OCI-LY7 (cell line): Measurements from ENCODE around the gene SCG5. TPM values are rescaled to one million over a fixed set of nuclear protein-coding genes. Genes with fewer than 3 reads are reported as not detected.
"Not testable (repeated sequence)": the region's sequence is repeated elsewhere in the genome, so short reads cannot be mapped to it uniquely, and the experiment has no call there.

Experiments
- Bru-seq: library from RNA; stranded (reverse); fragments of 400-500 nt; gene quantifications from one replicate; lab custom pipeline; 2021; lab: Mats Ljungman, UMichigan
- BruChase-seq, 2 experiments: library from RNA; stranded (reverse); fragments of 400-500 nt; gene quantifications; one replicate each; lab custom pipeline; 2021; lab: Mats Ljungman, UMichigan
- BruUV-seq: library from RNA; stranded (reverse); fragments of 400-500 nt; replicated peaks from 2 replicates; lab custom pipeline; 2021; lab: Mats Ljungman, UMichigan
- CTCF ChIA-PET: fragments of 300-600 bp; sonication (Branson Sonifier 250); formaldehyde crosslinking; loops from one replicate; lab custom pipeline; 2022; ENCODE audit warnings: antibody characterized with exemption; ENCODE audit not compliant: unreplicated experiment; lab: Charles Lee
- POLR2A ChIA-PET: fragments of 300-600 bp; sonication (Branson Sonifier 250); formaldehyde crosslinking; loops from one replicate; lab custom pipeline; 2022; ENCODE audit warnings: antibody characterized with exemption; lab: Charles Lee
- DNase-seq: peaks from one replicate; pipeline ENCODE4 v3.0.0-alpha.2; 2015; ENCODE audit warnings: low spot score
- H2AFZ ChIP-seq: fragments of 200-600 bp; sonication (generic), shearing (Covaris generic); 2 replicates; pipeline ENCODE4 v1.6.1; 2014; ENCODE audit warnings: mild to moderate bottlenecking, antibody characterized with exemption, low read length, moderate library complexity
- H3K27ac ChIP-seq: fragments of 200-600 bp; sonication (generic); 2 replicates; pipeline ENCODE4 v1.5.1; 2014; ENCODE audit warnings: mixed run types, low read depth, mild to moderate bottlenecking, moderate library complexity, low read length, inconsistent platforms; ENCODE audit not compliant: poor library complexity, severe bottlenecking
- H3K36me3 ChIP-seq: fragments of 200-600 bp; sonication (generic); 2 replicates; pipeline ENCODE4 v1.6.1; 2014; ENCODE audit warnings: mild to moderate bottlenecking, antibody characterized with exemption, low read length, moderate library complexity, mixed read lengths; ENCODE audit not compliant: insufficient read depth
- H3K4me1 ChIP-seq: fragments of 200-600 bp; sonication (generic); 2 replicates; pipeline ENCODE4 v1.5.1; 2014; ENCODE audit warnings: mild to moderate bottlenecking, low read length; ENCODE audit not compliant: insufficient read depth, poor library complexity, severe bottlenecking
- H3K4me2 ChIP-seq: fragments of 200-600 bp; sonication (generic); 2 replicates; pipeline ENCODE4 v1.6.1; 2014; ENCODE audit warnings: mild to moderate bottlenecking, low read length
- H3K4me3 ChIP-seq: fragments of 200-600 bp; sonication (generic); 2 replicates; pipeline ENCODE4 v1.5.1; 2014; ENCODE audit warnings: mild to moderate bottlenecking, low read depth, low read length; ENCODE audit not compliant: poor library complexity, severe bottlenecking
- H3K79me2 ChIP-seq: fragments of 200-600 bp; sonication (generic); 2 replicates; pipeline ENCODE4 v1.6.1; 2016; ENCODE audit warnings: low read depth, mild to moderate bottlenecking, low read length, moderate library complexity, mixed read lengths; ENCODE audit not compliant: insufficient read depth
- H3K9me2 ChIP-seq: fragments of 200-600 bp; sonication (generic); 2 replicates; pipeline ENCODE4 v1.6.1; 2016; ENCODE audit warnings: mild to moderate bottlenecking, low read length, mixed read lengths; ENCODE audit not compliant: insufficient read depth
- H3K9me3 ChIP-seq: fragments of 200-600 bp; sonication (generic); 2 replicates; pipeline ENCODE4 v1.6.1; 2014; ENCODE audit warnings: mild to moderate bottlenecking, mixed run types, low read length, mixed read lengths
- H4K20me1 ChIP-seq: fragments of 200-600 bp; sonication (generic); 2 replicates; pipeline ENCODE4 v1.6.1; 2014; ENCODE audit warnings: mild to moderate bottlenecking, antibody characterized with exemption, low read length, moderate library complexity, mixed read lengths; ENCODE audit not compliant: insufficient read depth
- CTCF ChIP-seq: fragments of 200-600 bp; sonication (generic); conservative IDR thresholded peaks from 2 replicates; pipeline ENCODE4 v1.5.1; 2014; ENCODE audit warnings: mild to moderate bottlenecking, antibody characterized with exemption, low read length, moderate library complexity, mixed read lengths
- EZH2phosphoT487 ChIP-seq: fragments of 200-600 bp; sonication (generic); IDR thresholded peaks from 2 replicates; pipeline ENCODE4 v1.6.1; 2018; ENCODE audit warnings: low read depth, borderline replicate concordance, mild to moderate bottlenecking, mixed run types, antibody characterized with exemption, low read length, moderate library complexity, mixed read lengths
- intact Hi-C: fragments of 100-400 bp; cut with micrococcal nuclease; formaldehyde crosslinking; loops from one replicate; pipeline ENCODE4 v1.10.0; 2022; ENCODE audit not compliant: unreplicated experiment
- long read RNA-seq: library from polyadenylated mRNA; stranded (forward); transcript quantifications from one replicate; pipeline ENCODE4 v2.0.0, GENCODE V29; 2022
- total RNA-seq, 2 experiments: library from RNA; depleted of rRNA in 1 of 2; stranded (reverse); fragments of >200 nt in 1 of 2; shearing (Covaris generic) in 1 of 2; gene quantifications; 2 replicates each; pipeline ENCODE4 v1.2.3, GENCODE V29; 2014 to 2022

Gene SCG5
- 1.5 and 6.5 TPM in 2 replicates for total RNA-seq (2014; rRNA removed; shearing (Covaris generic))
- total RNA-seq (2022) = 4.1 and 4.7 TPM in 2 replicates
- percentile 65 among the genes with signal in this experiment for Bru-seq, nascent RNA
- BruChase-seq, experiment 1, labeled RNA remaining after a 6-hour chase = percentile 78 among the genes with signal in this experiment
- percentile 76 among the genes with signal in this experiment for BruChase-seq, experiment 2, labeled RNA remaining after a 2-hour chase
- long read RNA-seq = 0 reads

GRCh38 chr15:32641517-32642059, at the start of gene SCG5:
TSS of gene SCG5 (plus strand) at chr15:32641710. CDS start at chr15:32643593, 1,883 bp downstream.
- Histone ChIP-seq H4K20me1 (0 out of 2 replicates have a peak, but pooled peaks cover 9% of the 10 kb centered on the region), H3K9me3 (no peaks in the 10 kb centered on the region), H3K79me2 (peaks cover 23% of the 10 kb centered on the region; the same call in 1 of the 2 replicates), H3K9me2 (no peaks in the 10 kb centered on the region), H3K4me1 (peaks cover 9% of the 10 kb centered on the region), H3K4me3 (no peak within 1 kb of the TSS), H3K27ac (no peak within 1 kb of the TSS), H2AFZ (no peak within 1 kb of the TSS), H3K4me2 (no peak within 1 kb of the TSS), H3K36me3 (peaks cover 80% of the 10 kb centered on the region)
- ChIA-PET CTCF (no interaction called here), POLR2A (interaction anchor here (0.7 kb wide), 2 partner anchors 19 to 647 kb away, joined by 3 to 5 read pairs; no protein-coding TSS in a partner anchor)
- DNase-seq = no peak
- intact Hi-C loops = no loop called here
- no TSS peak for BruUV-seq
- TF ChIP-seq EZH2phosphoT487 = no peak
- TF ChIP-seq CTCF = no peak

- H4K20me1 ChIP-seq, intact Hi-C loops, H3K27ac ChIP-seq, CTCF ChIA-PET, H3K4me2 ChIP-seq, H3K9me3 ChIP-seq, H3K4me1 ChIP-seq, DNase-seq, H3K4me3 ChIP-seq, H2AFZ ChIP-seq, H3K36me3 ChIP-seq, H3K79me2 ChIP-seq, POLR2A ChIA-PET, H3K9me2 ChIP-seq, BruUV-seq: not testable (repeated sequence)
Observed at GRCh38 chr15:32593151-32593550, 48.4 kb upstream of the SCG5 start, which contains the start of gene GOLGA8N. TSS of gene GOLGA8N (plus strand) at chr15:32593456.

GRCh38 chr15:32609518-32609917, 32.0 kb upstream of the SCG5 start:
- POLR2A ChIA-PET, H3K9me2 ChIP-seq, H3K9me3 ChIP-seq, H3K4me2 ChIP-seq, H3K4me1 ChIP-seq, H3K36me3 ChIP-seq, H4K20me1 ChIP-seq, H3K4me3 ChIP-seq, CTCF ChIA-PET, H2AFZ ChIP-seq, DNase-seq, H3K27ac ChIP-seq, BruUV-seq, intact Hi-C loops, H3K79me2 ChIP-seq: not testable (repeated sequence)
